Suprapubic skin (tissue), 3 donors: ENCODE data around the gene RIMOC1.

Experiments used
- CTCF ChIP-seq, 2 donors: fragments of 200-600 bp in 1 of 2; fragments of 450-650 bp in 1 of 2; sonication (generic) in 1 of 2; IDR thresholded peaks; one replicate each; pipeline ENCODE4 v1.5.1; 2016 to 2019; ENCODE audit warnings: antibody characterized with exemption in 2 of 2, mild to moderate bottlenecking in 1 of 2, moderate library complexity in 1 of 2
- EP300 ChIP-seq: sonication (generic); formaldehyde crosslinking; IDR thresholded peaks from one replicate; pipeline ENCODE4 v1.6.1; 2017; ENCODE audit warnings: antibody characterized with exemption

GRCh38 chr5:41874512-41875060 lies 29.6 kb upstream of the RIMOC1 start:
- TF ChIP-seq CTCF (IDR thresholded peaks at IDR 0.05) = no peak
- no peak for TF ChIP-seq EP300
